A673 (cell line): ENCODE measurements around the gene CD19. TPM values are rescaled to one million over a fixed set of nuclear protein-coding genes. Genes with fewer than 3 reads are reported as not detected.

Experiments
- BruUV-seq: library from RNA; stranded (reverse); fragments of 400-500 nt; replicated peaks from 2 replicates; lab custom pipeline; 2021; lab: Mats Ljungman, UMichigan
- CTCF ChIA-PET: fragments of 300-600 bp; sonication (Branson Sonifier 250); formaldehyde crosslinking; loops from one replicate; lab custom pipeline; 2022; ENCODE audit warnings: antibody characterized with exemption; lab: Charles Lee
- POLR2A ChIA-PET: fragments of 300-600 bp; sonication (Branson Sonifier 250); formaldehyde crosslinking; loops from one replicate; lab custom pipeline; 2022; ENCODE audit warnings: antibody characterized with exemption; ENCODE audit not compliant: low non-redundant PET; lab: Charles Lee
- DNase-seq: peaks from one replicate; pipeline ENCODE4 v3.0.0-alpha.2; 2015; ENCODE audit warnings: low spot score
- H3K27ac ChIP-seq: fragments of 200-600 bp; sonication (generic); 2 replicates; pipeline ENCODE4 v1.5.1; 2016; ENCODE audit warnings: mixed run types, low read depth, mild to moderate bottlenecking, mixed read lengths, antibody characterized with exemption, low read length; ENCODE audit not compliant: poor library complexity, severe bottlenecking
- H3K27me3 ChIP-seq: fragments of 200-600 bp; sonication (generic); replicated peaks from 2 replicates; pipeline ENCODE4 v1.6.1; 2017; ENCODE audit warnings: mixed run types, low read depth, mild to moderate bottlenecking, mixed read lengths, antibody characterized with exemption, low read length; ENCODE audit not compliant: insufficient read depth, poor library complexity
- H3K36me3 ChIP-seq: fragments of 200-600 bp; sonication (generic); 2 replicates; pipeline ENCODE4 v1.6.1; 2016; ENCODE audit warnings: mixed run types, mild to moderate bottlenecking, mixed read lengths, antibody characterized with exemption, low read length; ENCODE audit not compliant: insufficient read depth, poor library complexity, severe bottlenecking
- H3K4me1 ChIP-seq: fragments of 200-600 bp; sonication (generic); 2 replicates; pipeline ENCODE4 v1.6.1; 2017; ENCODE audit warnings: mixed run types, mild to moderate bottlenecking, mixed read lengths, antibody characterized with exemption, low read length; ENCODE audit not compliant: insufficient read depth, poor library complexity, severe bottlenecking
- H3K4me3 ChIP-seq: fragments of 200-600 bp; sonication (generic); 2 replicates; pipeline ENCODE4 v1.5.1; 2016; ENCODE audit warnings: low read depth, mixed run types, mild to moderate bottlenecking, mixed read lengths, low read length; ENCODE audit not compliant: poor library complexity, severe bottlenecking
- H3K9me3 ChIP-seq: fragments of 200-600 bp; sonication (generic); 2 replicates; pipeline ENCODE4 v1.6.1; 2016; ENCODE audit warnings: mixed run types, low read depth, mild to moderate bottlenecking, mixed read lengths, antibody characterized with exemption, low read length; ENCODE audit not compliant: poor library complexity, severe bottlenecking
- CTCF ChIP-seq: fragments of 300-800, 200-600 bp; sonication (generic); conservative IDR thresholded peaks from 2 replicates; pipeline ENCODE4 v1.5.1; 2017; ENCODE audit warnings: low read depth, mild to moderate bottlenecking, antibody characterized with exemption, low read length, moderate library complexity, mixed read lengths
- EZH2 ChIP-seq: fragments of 200-600 bp; sonication (generic); IDR thresholded peaks from 2 replicates; pipeline ENCODE4 v1.6.1; 2017; ENCODE audit warnings: borderline replicate concordance, low read depth, mild to moderate bottlenecking, mixed read lengths, antibody characterized with exemption, low read length; ENCODE audit not compliant: poor library complexity, severe bottlenecking
- intact Hi-C: fragments of 100-400 bp; cut with micrococcal nuclease; formaldehyde crosslinking; loops from one replicate; pipeline ENCODE4 v1.10.0; 2022; ENCODE audit not compliant: unreplicated experiment
- total RNA-seq: library from RNA; stranded (reverse); gene quantifications from 2 replicates; pipeline ENCODE4 v1.2.3, GENCODE V29; 2021

Gene CD19
- total RNA-seq, 1 experiment from 2014 or later = not detected

- POLR2A ChIA-PET = no interaction called here
- Histone ChIP-seq H3K27me3 (no peaks in the 10 kb centered on the region), H3K4me3 (no peak overlapping the region), H3K4me1 (no peaks in the 10 kb centered on the region), H3K27ac (no peak overlapping the region), H3K36me3 (peaks cover 3% of the 10 kb centered on the region), H3K9me3 (no peaks in the 10 kb centered on the region)
- CTCF ChIA-PET = no interaction called here
- no TSS peak for BruUV-seq
- TF ChIP-seq EZH2 = no peak
- no peak for TF ChIP-seq CTCF
- intact Hi-C loops = no loop called here
- DNase-seq = no peak
These were observed 49.2 kb downstream of the CD19 start for GRCh38 chr16:28980929-28981328.

GRCh38 chr16:28981517-28981916 lies 49.7 kb downstream of the CD19 start:
- CTCF ChIA-PET = no interaction called here
- Histone ChIP-seq H3K4me3 (no peak overlapping the region), H3K4me1 (no peaks in the 10 kb centered on the region), H3K27me3 (no peaks in the 10 kb centered on the region), H3K9me3 (no peaks in the 10 kb centered on the region), H3K36me3 (peaks cover 3% of the 10 kb centered on the region), H3K27ac (no peak overlapping the region)
- no TSS peak for BruUV-seq
- POLR2A ChIA-PET = no interaction called here
- TF ChIP-seq EZH2 (no peak), CTCF (peak; percentile 60)
- intact Hi-C loops = no loop called here
- peak; percentile 33 for DNase-seq

- H3K9me3 ChIP-seq = no peaks in the 10 kb centered on the region
- no peak for TF ChIP-seq CTCF
- TF ChIP-seq EZH2 = no peak
- POLR2A ChIA-PET = no interaction called here
- H3K4me3 ChIP-seq = no peak overlapping the region
- H3K36me3 ChIP-seq = peaks cover 3% of the 10 kb centered on the region
- no peaks in the 10 kb centered on the region for H3K4me1 ChIP-seq
- intact Hi-C loops = no loop called here
- CTCF ChIA-PET = interaction anchor here (0.5 kb wide), 1 partner anchor 10 kb away, joined by 3 read pairs; no protein-coding TSS in a partner anchor
- no TSS peak for BruUV-seq
- no peaks in the 10 kb centered on the region for H3K27me3 ChIP-seq
- no peak for DNase-seq
- no peak overlapping the region for H3K27ac ChIP-seq
These were observed 50.6 kb downstream of the CD19 start for GRCh38 chr16:28982418-28982817.
